ENCODE results near the gene TMEM218.

GRCh38 chr11:125082040-125082439, 29.4 kb downstream of the TMEM218 start:
- TF ChIP-seq EZH2 (IDR thresholded peaks at IDR 0.05; ENCODE audit: borderline replicate concordance, low read depth, low read length, severe bottlenecking) (no peak), CTCF (IDR thresholded peaks at IDR 0.05; ENCODE audit: borderline replicate concordance, extremely low read depth, low read length, poor library complexity, severe bottlenecking) (no peak)
